C4-2B (cell line): Measurements from ENCODE around the gene DBF4B.

Source experiments
- H3K27ac ChIP-seq: fragments of 450-650 bp; 2 replicates; pipeline ENCODE4 v1.5.1; 2017
- ZFX ChIP-seq: fragments of 450-650 bp; IDR thresholded peaks from 2 replicates; pipeline ENCODE4 v1.6.1; 2017
- TF ChIP-seq, protein P1 (sequence below): fragments of 450-650 bp; conservative IDR thresholded peaks from 2 replicates; pipeline ENCODE4 v1.5.1; 2017; ENCODE audit warnings: mild to moderate bottlenecking

The DBF4B gene

DNA sequence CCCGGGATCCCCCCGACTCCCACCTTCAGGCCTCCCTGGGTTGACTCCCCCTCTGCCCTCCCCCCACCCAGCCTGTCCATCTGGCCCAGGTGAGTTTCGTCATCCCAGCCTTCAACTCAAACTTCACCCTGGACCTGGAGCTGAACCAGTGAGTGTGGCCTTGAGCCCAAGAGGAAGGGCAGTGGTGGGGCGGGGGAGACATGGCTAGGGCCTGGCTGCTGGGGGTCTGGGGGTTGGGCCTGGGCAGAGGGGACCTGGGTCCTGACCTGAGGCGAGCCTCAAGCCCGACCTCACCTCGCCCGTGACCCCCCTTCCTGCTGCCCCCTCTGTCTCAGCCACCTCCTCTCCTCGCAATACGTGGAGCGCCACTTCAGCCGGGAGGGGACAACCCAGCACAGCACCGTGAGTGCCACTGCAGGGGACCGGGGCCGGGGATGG, 61.2 kb downstream of the DBF4B start:
- H3K27ac ChIP-seq, result no peak overlapping the region
- TF ChIP-seq ZFX, result no peak
- TF ChIP-seq, protein P1, sequence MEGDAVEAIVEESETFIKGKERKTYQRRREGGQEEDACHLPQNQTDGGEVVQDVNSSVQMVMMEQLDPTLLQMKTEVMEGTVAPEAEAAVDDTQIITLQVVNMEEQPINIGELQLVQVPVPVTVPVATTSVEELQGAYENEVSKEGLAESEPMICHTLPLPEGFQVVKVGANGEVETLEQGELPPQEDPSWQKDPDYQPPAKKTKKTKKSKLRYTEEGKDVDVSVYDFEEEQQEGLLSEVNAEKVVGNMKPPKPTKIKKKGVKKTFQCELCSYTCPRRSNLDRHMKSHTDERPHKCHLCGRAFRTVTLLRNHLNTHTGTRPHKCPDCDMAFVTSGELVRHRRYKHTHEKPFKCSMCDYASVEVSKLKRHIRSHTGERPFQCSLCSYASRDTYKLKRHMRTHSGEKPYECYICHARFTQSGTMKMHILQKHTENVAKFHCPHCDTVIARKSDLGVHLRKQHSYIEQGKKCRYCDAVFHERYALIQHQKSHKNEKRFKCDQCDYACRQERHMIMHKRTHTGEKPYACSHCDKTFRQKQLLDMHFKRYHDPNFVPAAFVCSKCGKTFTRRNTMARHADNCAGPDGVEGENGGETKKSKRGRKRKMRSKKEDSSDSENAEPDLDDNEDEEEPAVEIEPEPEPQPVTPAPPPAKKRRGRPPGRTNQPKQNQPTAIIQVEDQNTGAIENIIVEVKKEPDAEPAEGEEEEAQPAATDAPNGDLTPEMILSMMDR, result no peak

DNA sequence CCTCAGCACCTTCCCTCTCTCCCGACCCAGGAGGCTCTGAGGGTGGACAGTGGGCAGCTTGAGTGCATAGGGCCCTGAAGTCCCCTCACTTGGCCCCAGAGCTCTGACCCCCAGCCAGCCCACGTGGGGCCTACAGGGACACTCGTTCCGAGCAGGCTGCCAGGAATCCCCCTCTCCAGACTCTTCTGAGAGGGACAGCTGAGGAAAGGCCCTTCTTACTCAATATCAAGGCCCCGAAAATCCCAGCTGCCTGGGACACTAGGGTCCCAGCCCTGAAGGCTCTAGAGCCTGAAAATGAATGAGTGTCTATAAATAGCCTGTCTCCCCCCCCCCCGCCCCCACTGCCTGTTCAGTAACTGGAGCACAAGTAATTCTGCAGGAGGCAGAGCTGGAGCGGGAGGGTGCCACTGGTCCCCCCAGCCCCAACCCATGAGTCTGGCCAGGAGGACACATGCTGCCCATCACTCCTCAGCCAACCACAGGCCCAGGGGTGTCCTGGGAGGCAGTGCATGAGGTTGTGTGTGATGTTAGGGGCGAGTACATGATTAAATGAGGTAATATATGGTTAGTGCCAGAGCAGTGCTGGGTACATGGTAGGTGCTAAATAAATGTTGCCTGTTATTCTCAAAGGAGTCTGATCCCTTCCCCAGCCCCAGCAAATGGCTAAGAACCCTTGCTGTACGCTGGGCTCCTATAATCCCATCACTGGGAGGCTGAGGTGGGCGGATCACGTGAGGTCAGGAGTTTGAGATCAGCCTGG, 61.9 kb downstream of the DBF4B start:
- H3K27ac ChIP-seq, result no peak overlapping the region
- no peak for TF ChIP-seq ZFX
- TF ChIP-seq, protein P1, result no peak

DNA sequence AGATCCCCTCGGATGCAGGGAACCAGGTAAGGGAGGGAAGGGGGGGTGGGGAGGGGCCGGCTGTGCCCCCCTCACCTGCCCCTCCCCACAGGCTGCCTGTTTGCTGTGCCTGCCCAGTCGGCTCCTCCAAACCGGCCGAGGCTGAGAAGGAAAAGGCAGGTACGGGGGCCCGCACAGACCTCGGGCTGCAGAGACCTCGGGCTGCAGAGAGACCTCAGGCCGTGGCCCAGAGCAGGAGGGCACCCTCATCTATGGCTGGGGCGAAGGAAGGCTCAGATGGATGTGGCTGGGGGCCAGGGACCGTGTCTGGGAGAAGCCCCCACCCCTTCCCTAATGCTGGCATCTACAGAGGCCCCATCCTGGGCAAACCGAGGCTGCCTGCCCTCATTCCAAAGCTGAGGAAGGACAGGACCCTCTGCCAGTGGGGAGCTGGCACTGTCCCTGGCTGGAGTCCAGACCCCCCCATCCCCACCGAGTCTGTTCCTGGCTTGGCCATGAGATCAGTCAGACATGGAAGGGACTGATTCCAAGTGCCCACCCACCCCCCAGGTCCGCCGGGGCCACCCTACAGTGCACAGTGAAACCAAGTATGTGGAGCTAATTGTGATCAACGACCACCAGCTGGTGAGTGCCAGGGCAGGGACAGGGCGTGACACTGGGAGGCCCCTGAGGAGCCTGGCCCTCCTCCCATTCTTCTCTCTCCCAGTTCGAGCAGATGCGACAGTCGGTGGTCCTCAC, 64.0 kb downstream of the DBF4B start:
- TF ChIP-seq, protein P1, result no peak
- H3K27ac ChIP-seq, result no peak overlapping the region

DNA sequence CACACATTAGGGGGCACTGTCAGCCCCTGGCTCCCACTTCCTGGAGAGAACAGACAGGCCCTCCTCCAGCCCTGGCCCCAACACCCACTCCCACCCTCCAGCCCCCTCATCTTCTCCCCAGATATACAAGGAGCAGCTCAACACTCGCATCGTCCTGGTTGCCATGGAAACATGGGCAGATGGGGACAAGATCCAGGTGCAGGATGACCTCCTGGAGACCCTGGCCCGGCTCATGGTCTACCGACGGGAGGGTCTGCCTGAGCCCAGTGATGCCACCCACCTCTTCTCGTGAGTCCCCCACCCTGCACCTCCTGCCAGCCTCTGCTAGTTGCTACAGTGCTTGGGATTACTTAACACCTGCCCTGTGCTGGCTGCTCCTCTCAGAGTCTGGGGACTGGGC, 64.7 kb downstream of the DBF4B start:
- TF ChIP-seq, protein P1, result no peak
- TF ChIP-seq ZFX, result no peak
- H3K27ac ChIP-seq, result no peak overlapping the region

DNA sequence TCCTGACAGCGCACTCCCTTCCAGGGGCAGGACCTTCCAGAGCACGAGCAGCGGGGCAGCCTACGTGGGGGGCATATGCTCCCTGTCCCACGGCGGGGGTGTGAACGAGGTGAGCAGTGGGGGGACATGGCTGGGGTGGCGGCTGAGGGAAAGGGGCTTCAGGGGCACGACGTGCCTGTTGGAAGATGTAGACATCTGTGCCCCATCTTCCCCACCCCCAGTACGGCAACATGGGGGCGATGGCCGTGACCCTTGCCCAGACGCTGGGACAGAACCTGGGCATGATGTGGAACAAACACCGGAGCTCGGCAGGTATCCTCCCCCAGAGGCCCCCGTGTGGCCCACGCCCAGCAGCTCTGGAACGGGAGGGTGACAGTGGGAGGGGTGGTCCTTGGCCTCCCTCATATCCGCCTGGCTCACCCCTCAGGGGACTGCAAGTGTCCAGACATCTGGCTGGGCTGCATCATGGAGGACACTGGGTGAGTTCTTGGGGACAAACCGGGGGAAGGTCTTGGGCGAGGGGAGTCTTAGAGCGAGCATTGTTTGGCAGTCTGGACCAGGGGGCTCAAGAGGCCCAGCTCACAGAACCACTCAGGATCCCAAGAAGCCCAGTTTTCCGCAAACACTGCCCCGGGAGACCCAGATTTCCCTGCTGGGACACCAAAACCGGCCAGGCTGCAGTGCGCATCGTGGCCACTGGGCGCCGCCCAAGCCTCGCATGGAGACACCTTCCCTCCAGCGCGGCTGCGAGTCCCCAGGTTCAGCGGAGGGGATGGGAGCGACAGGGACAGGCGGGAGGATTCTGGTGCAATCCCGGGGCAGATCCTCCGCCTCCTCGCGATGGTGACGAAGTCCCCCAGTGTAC, 66.0 kb downstream of the DBF4B start:
- peak overlapping the region; percentile 71 for H3K27ac ChIP-seq
- TF ChIP-seq, protein P1, result peak; percentile 98
- TF ChIP-seq ZFX, result no peak

DNA sequence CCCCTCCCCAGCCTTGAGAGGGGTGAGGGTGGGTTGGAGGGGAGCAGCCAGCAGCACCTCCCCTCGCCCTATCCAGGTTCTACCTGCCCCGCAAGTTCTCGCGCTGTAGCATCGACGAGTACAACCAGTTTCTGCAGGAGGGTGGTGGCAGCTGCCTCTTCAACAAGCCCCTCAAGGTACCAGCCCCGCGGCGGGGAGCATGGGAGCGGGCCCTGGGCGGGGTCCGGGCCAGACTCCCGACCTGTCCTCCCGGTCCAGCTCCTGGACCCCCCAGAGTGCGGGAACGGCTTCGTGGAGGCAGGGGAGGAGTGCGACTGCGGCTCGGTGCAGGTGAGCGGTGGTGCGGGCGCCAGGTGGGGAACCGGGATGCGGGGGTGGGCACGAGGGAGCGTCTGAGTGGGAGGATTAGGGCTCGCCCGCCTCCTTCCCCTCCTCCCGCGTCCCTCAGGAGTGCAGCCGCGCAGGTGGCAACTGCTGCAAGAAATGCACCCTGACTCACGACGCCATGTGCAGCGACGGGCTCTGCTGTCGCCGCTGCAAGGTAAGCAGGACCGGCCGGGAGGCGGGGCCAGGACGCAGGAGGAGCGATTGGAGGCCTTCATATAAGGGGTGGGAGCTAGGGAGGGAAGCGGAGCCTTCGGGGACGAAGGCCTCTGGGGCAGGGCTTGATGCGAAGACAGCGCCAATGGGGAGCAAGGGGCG, 66.8 kb downstream of the DBF4B start:
- H3K27ac ChIP-seq, result peak overlapping the region; percentile 71
- TF ChIP-seq, protein P1, result peak; percentile 86
- TF ChIP-seq ZFX, result no peak
